Large intestine (tissue), 3 donors: ENCODE measurements around the gene WWP2. TPM values are rescaled to one million over a fixed set of nuclear protein-coding genes. Genes with fewer than 3 reads are reported as not detected.
A peak's percentile ranks its signal among the peaks of the same experiment; 100 is the strongest.

Experiments
- DNase-seq, 2 donors: peaks; one replicate each; pipeline versions ENCODE4 v3.0.0 to v3.0.0-alpha.2; 2013
- H3K27ac ChIP-seq: one replicate; pipeline ENCODE4 v1.5.1; 2013; ENCODE audit warnings: low read length
- H3K27me3 ChIP-seq: 2 replicates; pipeline ENCODE4 v1.6.1; 2013; ENCODE audit warnings: low read length; ENCODE audit not compliant: control insufficient read depth, insufficient read depth
- H3K36me3 ChIP-seq: 2 replicates; pipeline ENCODE4 v1.6.1; 2013; ENCODE audit warnings: low read length; ENCODE audit not compliant: control insufficient read depth, insufficient read depth
- H3K4me1 ChIP-seq: one replicate; pipeline ENCODE4 v1.6.1; 2013; ENCODE audit warnings: low read length; ENCODE audit not compliant: control insufficient read depth, insufficient read depth
- H3K4me3 ChIP-seq: one replicate; pipeline ENCODE4 v1.5.1; 2013; ENCODE audit warnings: low read length
- H3K9me3 ChIP-seq: one replicate; pipeline ENCODE4 v1.6.1; 2013; ENCODE audit warnings: mild to moderate bottlenecking, low read depth, low read length, moderate library complexity; ENCODE audit not compliant: control insufficient read depth
- WGBS: methylation state at CpG from one replicate; pipeline ENCODE4 v1.1.5; 2013; ENCODE audit warnings: low lambda C conversion rate; ENCODE audit not compliant: insufficient coverage; 5-methylcytosine and 5-hydroxymethylcytosine counted together
- polyA plus RNA-seq: library from polyadenylated mRNA; unstranded; fragments of 120-200 nt; gene quantifications from one replicate; pipeline ENCODE4 v1.2.1, GENCODE V29; 2013

Gene WWP2
- polyA plus RNA-seq, 1 donor: 40.4 TPM

- Histone ChIP-seq H3K9me3 (no peaks in the 10 kb centered on the region), H3K4me3 (no peak overlapping the region), H3K4me1 (peaks cover 35% of the 10 kb centered on the region), H3K27me3 (no peaks in the 10 kb centered on the region), H3K36me3 (peaks cover 10% of the 10 kb centered on the region), H3K27ac (peak overlapping the region; percentile 39)
- 43% methylated on average over 1 of the region's 10 CpGs for WGBS
- DNase-seq: peak in 1 of 2 donors; percentile 63
Measured at GRCh38 chr16:69830534-69831211, 68.5 kb downstream of the WWP2 start.

DNA sequence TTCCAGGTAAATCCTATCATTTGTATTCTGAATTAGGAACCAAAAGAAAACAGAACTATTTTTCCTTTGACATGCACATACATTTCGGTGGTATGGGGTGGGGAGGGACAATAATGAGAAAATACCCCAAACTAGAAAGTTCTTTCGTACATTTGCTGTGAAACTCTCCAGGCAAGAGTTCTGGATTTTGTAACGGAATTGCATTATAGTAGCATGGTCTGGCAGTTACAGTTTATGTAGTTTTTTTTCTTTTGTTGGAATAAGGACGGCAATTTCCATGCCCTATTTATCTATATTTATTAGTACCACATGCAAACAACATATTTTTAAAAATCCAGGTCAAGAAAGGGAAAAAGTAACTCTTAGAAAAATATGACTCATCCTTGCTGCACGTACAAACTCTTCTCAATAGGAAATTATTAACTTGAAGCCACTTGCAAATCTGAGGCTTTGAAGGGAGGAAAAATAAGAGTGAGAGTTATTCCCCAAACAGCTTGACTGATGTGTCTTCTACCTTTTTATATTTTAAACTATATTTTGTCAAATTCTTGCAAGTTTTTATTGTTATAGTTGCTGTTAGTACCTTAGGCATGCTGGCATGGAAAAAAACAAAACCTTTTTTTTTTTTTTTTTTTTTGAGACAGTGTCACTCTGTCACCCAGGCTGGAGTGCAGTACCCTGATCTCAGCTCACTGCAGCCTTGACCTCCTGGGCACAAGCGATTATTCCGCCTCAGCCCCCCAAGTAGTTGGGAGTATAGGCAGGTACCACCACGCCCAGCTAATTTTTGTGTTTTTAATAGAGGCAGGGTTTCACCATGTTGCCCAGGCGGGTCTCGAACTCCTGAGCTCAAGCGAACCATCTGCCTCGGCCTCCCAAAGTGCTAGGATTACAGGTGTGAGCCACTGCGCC is 69.3 kb downstream of the WWP2 start:
- peak in 1 of 2 donors; percentile 52 for DNase-seq
- 11% methylated on average over 3 of the region's 13 CpGs for WGBS
- Histone ChIP-seq H3K9me3 (no peaks in the 10 kb centered on the region), H3K4me1 (peaks cover 35% of the 10 kb centered on the region), H3K36me3 (peaks cover 10% of the 10 kb centered on the region), H3K4me3 (no peak overlapping the region), H3K27me3 (no peaks in the 10 kb centered on the region), H3K27ac (peak overlapping the region; percentile 39)

DNA sequence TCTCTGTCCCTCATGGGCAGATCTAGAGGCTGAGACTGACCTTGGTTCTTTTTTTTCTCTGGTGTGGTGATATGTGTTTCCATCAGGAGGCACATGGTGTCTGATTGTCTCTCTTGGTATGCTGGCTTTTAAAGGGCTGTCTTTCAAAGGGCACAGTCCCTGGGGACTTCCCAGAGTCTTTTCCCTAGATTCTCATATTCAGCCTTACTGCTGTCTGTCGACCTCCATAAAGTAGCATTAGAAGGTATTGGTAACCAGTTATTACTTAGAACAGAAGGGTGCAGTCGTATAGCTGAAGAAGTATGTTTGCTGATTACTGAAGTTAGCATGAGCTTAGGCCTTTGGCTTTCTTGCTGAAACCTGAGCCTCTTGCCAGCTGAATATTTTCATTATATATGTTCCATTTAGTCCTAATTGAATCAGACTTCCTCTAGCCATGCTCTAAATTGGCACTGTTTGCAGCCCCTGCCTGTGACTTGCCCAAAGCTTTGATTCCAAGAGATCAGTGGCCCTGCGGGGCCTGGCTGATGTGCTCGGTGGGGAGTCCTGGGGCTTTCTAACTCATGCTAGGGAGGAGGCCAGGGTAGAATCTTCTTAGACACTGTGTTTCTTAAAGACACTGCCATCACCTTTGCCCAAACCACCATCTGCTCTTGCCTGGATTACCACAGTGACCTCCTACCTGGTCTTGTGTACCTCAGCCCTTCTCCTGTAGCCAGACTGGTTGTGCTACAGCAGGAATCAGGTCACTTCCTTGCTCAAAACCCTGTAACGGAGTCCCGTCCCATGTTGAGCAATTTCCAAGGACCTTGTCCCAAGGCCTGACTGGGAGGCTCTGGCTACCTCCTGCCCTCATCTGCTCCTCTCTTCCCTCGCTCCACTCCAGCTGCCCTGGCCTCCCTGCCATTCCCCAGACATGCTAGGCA is 71.5 kb downstream of the WWP2 start:
- H3K4me1 ChIP-seq: peaks cover 37% of the 10 kb centered on the region
- no peak overlapping the region for H3K4me3 ChIP-seq
- peak; percentile 70 to 79 for DNase-seq
- peaks cover 7% of the 10 kb centered on the region for H3K36me3 ChIP-seq
- H3K27ac ChIP-seq: peak overlapping the region; percentile 38
- H3K9me3 ChIP-seq: no peaks in the 10 kb centered on the region
- H3K27me3 ChIP-seq: no peaks in the 10 kb centered on the region
- no CpG with 5 or more reads among the region's 7 CpGs for WGBS

DNA sequence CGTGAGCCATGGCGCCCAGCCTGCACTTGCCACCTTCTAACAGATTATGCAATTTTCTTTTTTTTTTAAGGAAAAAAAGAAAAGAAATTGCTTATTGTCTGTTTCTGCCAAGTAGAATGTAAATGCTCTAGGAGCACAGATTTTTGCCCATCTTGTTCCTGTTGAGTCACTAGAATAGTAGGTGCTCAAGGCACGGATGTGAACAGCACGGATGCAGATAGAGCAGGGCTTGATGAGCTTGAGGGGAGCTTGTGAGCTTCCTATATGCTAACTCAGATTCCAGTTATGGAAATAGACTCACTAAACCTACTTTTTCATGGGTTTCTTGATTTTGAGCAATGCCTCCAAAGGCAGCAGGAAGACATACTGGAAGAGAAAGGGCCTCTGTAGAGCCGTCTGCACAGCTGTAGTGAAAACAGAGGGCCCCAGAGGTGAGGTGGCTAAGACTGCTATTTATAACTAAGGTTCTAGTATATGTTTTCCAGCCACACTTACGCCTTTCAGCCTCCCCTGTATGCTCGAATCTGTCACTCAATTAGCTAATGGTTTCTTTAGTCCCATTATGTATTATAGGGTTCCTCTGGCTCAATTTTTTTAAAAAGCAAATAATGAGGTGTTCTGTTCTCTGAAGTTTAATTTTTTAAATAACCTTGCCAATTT is 72.8 kb downstream of the WWP2 start:
- H3K27ac ChIP-seq: no peak overlapping the region
- no peak for DNase-seq

GRCh38 chr16:69836257-69836656 is 74.1 kb downstream of the WWP2 start:
- no peak overlapping the region for H3K27ac ChIP-seq
- peaks cover 48% of the 10 kb centered on the region for H3K4me1 ChIP-seq
- no CpG with 5 or more reads among the region's 1 CpG for WGBS
- DNase-seq: no peak
- H3K27me3 ChIP-seq: no peaks in the 10 kb centered on the region
- peaks cover 7% of the 10 kb centered on the region for H3K36me3 ChIP-seq
- no peak overlapping the region for H3K4me3 ChIP-seq
- no peaks in the 10 kb centered on the region for H3K9me3 ChIP-seq

More for the DNA sequence above, 72.8 kb downstream of the WWP2 start:
- H3K36me3 ChIP-seq: peaks cover 2% of the 10 kb centered on the region
- no peaks in the 10 kb centered on the region for H3K9me3 ChIP-seq
- peaks cover 47% of the 10 kb centered on the region for H3K4me1 ChIP-seq
- no CpG with 5 or more reads among the region's 7 CpGs for WGBS
- H3K4me3 ChIP-seq: no peak overlapping the region
- H3K27me3 ChIP-seq: no peaks in the 10 kb centered on the region

DNA sequence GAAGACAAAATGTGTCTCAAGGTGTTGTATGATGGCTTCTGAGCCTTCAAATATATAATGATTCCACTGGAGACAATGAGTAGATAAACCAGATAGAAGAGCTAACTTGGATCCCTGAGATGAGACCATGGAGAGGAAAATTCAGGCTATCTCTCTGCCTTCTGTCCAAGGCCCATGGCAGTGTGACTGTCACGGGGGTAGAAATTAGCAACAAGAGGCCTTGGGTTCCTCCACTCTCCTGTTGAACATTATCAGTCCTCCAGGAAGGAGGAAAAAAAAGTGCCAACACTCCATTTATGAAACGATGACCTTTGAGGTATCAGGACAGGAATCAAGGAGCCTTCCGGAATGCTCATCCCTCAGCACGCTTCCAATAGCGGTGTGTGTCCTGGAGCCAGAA is 75.2 kb downstream of the WWP2 start:
- Histone ChIP-seq H3K27me3 (no peaks in the 10 kb centered on the region), H3K4me1 (peaks cover 41% of the 10 kb centered on the region), H3K4me3 (no peak overlapping the region), H3K36me3 (peaks cover 15% of the 10 kb centered on the region), H3K9me3 (no peaks in the 10 kb centered on the region), H3K27ac (no peak overlapping the region)
- no peak for DNase-seq
- no CpG with 5 or more reads among the region's 5 CpGs for WGBS

GRCh38 chr16:69838489-69838888 is 76.4 kb downstream of the WWP2 start:
- Histone ChIP-seq H3K9me3 (no peaks in the 10 kb centered on the region), H3K4me3 (no peak overlapping the region), H3K4me1 (peaks cover 34% of the 10 kb centered on the region), H3K36me3 (peaks cover 25% of the 10 kb centered on the region), H3K27ac (peak overlapping the region; percentile 52), H3K27me3 (no peaks in the 10 kb centered on the region)
- DNase-seq: peak in 1 of 2 donors; percentile 24
- WGBS: no CpG with 5 or more reads among the region's 4 CpGs

GRCh38 chr16:69839240-69839688 is 77.1 kb downstream of the WWP2 start:
- Histone ChIP-seq H3K27ac (peak overlapping the region; percentile 50), H3K4me3 (no peak overlapping the region), H3K4me1 (peaks cover 26% of the 10 kb centered on the region), H3K36me3 (peaks cover 32% of the 10 kb centered on the region), H3K27me3 (no peaks in the 10 kb centered on the region), H3K9me3 (no peaks in the 10 kb centered on the region)
- no CpG with 5 or more reads among the region's 2 CpGs for WGBS
- DNase-seq: peak in 1 of 2 donors; percentile 66

GRCh38 chr16:69839798-69840409 is 77.8 kb downstream of the WWP2 start:
- no peak overlapping the region for H3K4me3 ChIP-seq
- H3K27me3 ChIP-seq: no peaks in the 10 kb centered on the region
- peaks cover 39% of the 10 kb centered on the region for H3K36me3 ChIP-seq
- peak in 1 of 2 donors; percentile 45 for DNase-seq
- WGBS: no CpG with 5 or more reads among the region's 10 CpGs
- H3K27ac ChIP-seq: peak overlapping the region; percentile 50
- peaks cover 26% of the 10 kb centered on the region for H3K4me1 ChIP-seq
- no peaks in the 10 kb centered on the region for H3K9me3 ChIP-seq
